B cell (primary cell): ENCODE data around the gene KIF20B. TPM values are rescaled to one million over a fixed set of nuclear protein-coding genes. Genes with fewer than 3 reads are reported as not detected.
"Not testable (repeated sequence)": the region's sequence is repeated elsewhere in the genome, so short reads cannot be mapped to it uniquely, and the experiment has no call there.

Experiments used
- ATAC-seq: fragments of 200-7000 bp; cut with Tn5 transposase; one replicate; pipeline ENCODE4 v1.10.0; 2021; ENCODE audit warnings: low read depth, mild to moderate bottlenecking, moderate number of reproducible peaks, moderate library complexity
- CTCF ChIA-PET: fragments of 350-600 bp; sonication (Branson Sonifier 250); formaldehyde crosslinking; loops from one replicate; lab custom pipeline; 2021; ENCODE audit warnings: antibody characterized with exemption, inconsistent platforms; lab: Charles Lee
- POLR2A ChIA-PET: fragments of 350-600 bp; sonication (Branson Sonifier 250); formaldehyde crosslinking; loops from one replicate; lab custom pipeline; 2021; ENCODE audit warnings: antibody characterized with exemption; lab: Charles Lee
- DNase-seq: peaks from one replicate; pipeline ENCODE4 v3.0.0; 2013
- H2AFZ ChIP-seq: 2 replicates; pipeline ENCODE4 v1.6.1; 2012; ENCODE audit warnings: mild to moderate bottlenecking, low read depth, low read length; ENCODE audit not compliant: insufficient read depth, poor library complexity, severe bottlenecking
- H3K27ac ChIP-seq, 2 donors: 1 replicate in 1 of 2; 2 replicates in 1 of 2; pipeline ENCODE4 v1.5.1; 2012 to 2013; ENCODE audit warnings: low read length in 2 of 2, mild to moderate bottlenecking in 2 of 2, moderate library complexity in 1 of 2
- H3K27me3 ChIP-seq, 4 experiments: fragments of 200-600 bp in 1 of 4; sonication (generic) in 1 of 4; replicated peaks in 1 of 4; 1 replicate in 2 of 4; 2 replicates in 2 of 4; pipeline versions ENCODE4 v1.6.1 to v1.7.0; 2013 to 2016; ENCODE audit warnings: low read length in 3 of 4, mild to moderate bottlenecking in 2 of 4, mixed read lengths in 1 of 4, moderate library complexity in 1 of 4; ENCODE audit not compliant: insufficient read depth in 4 of 4, control insufficient read depth in 3 of 4; ENCODE audit errors: control extremely low read depth in 1 of 4
- H3K36me3 ChIP-seq, 2 experiments: replicated peaks in 1 of 2; 1 replicate in 1 of 2; 2 replicates in 1 of 2; pipeline versions ENCODE4 v1.6.1 to v1.7.1; 2013; ENCODE audit warnings: low read length in 1 of 2; ENCODE audit not compliant: insufficient read depth in 2 of 2, control insufficient read depth in 1 of 2; ENCODE audit errors: control extremely low read depth in 1 of 2, extremely low read depth in 1 of 2
- H3K4me1 ChIP-seq, 2 donors: fragments of 200-600 bp in 1 of 2; sonication (generic) in 1 of 2; 1 replicate in 1 of 2; 2 replicates in 1 of 2; pipeline versions ENCODE4 v1.5.1 to v1.6.1; 2013 to 2017; ENCODE audit warnings: low read length in 2 of 2; ENCODE audit not compliant: control insufficient read depth in 2 of 2, insufficient read depth in 2 of 2
- H3K4me2 ChIP-seq: replicated peaks from 2 replicates; pipeline ENCODE3; 2012; ENCODE audit warnings: mild to moderate bottlenecking, low read depth, low read length; ENCODE audit not compliant: poor library complexity, severe bottlenecking
- H3K4me3 ChIP-seq, 5 experiments: fragments of 200-600 bp in 1 of 5; sonication (generic) in 1 of 5; 1 replicate in 3 of 5; 2 replicates in 2 of 5; pipeline versions ENCODE4 v1.5.1 to v1.7.0; 2011 to 2016; ENCODE audit warnings: low read length in 4 of 5, mild to moderate bottlenecking in 4 of 5, low read depth in 2 of 5, control low read depth in 1 of 5, moderate library complexity in 1 of 5; ENCODE audit not compliant: insufficient read depth in 1 of 5; ENCODE audit errors: control extremely low read depth in 1 of 5, extremely low read depth in 1 of 5
- H3K79me2 ChIP-seq: fragments of 200-600 bp; sonication (generic); one replicate; pipeline ENCODE4 v1.6.0; 2016; ENCODE audit warnings: low read length; ENCODE audit not compliant: control insufficient read depth, insufficient read depth
- H3K9ac ChIP-seq: fragments of 200-600 bp; sonication (generic); 2 replicates; pipeline ENCODE4 v1.6.1; 2017; ENCODE audit warnings: mild to moderate bottlenecking, low read length, moderate library complexity
- H3K9me3 ChIP-seq, 3 donors: one replicate each; pipeline versions ENCODE4 v1.6.1 to v1.7.1; 2013; ENCODE audit warnings: low read length in 2 of 3; ENCODE audit not compliant: control insufficient read depth in 2 of 3, insufficient read depth in 1 of 3; ENCODE audit errors: control extremely low read depth in 1 of 3
- H4K20me1 ChIP-seq: 2 replicates; pipeline ENCODE4 v1.6.0; 2012; ENCODE audit warnings: mild to moderate bottlenecking, low read length; ENCODE audit not compliant: insufficient read depth, control insufficient read depth, poor library complexity, severe bottlenecking
- H3K27ac Mint-ChIP-seq: one replicate; pipeline ENCODE4 v1.8.0; 2021; ENCODE audit warnings: mixed read lengths
- H3K27me3 Mint-ChIP-seq: one replicate; pipeline ENCODE4 v1.8.0; 2021; ENCODE audit warnings: mixed read lengths
- H3K4me1 Mint-ChIP-seq: one replicate; pipeline ENCODE4 v1.8.0; 2021; ENCODE audit warnings: mixed read lengths
- H3K4me3 Mint-ChIP-seq: one replicate; pipeline ENCODE4 v1.8.0; 2021; ENCODE audit warnings: mixed read lengths
- H3K9me3 Mint-ChIP-seq: one replicate; pipeline ENCODE4 v1.8.0; 2022; ENCODE audit warnings: mixed read lengths; ENCODE audit not compliant: insufficient read depth
- EZH2 ChIP-seq: IDR thresholded peaks from 2 replicates; pipeline ENCODE4 v1.6.1; 2012; ENCODE audit warnings: borderline replicate concordance, low read depth, mild to moderate bottlenecking, moderate library complexity, low read length; ENCODE audit not compliant: insufficient read depth, poor library complexity, severe bottlenecking
- WGBS: methylation state at CpG from one replicate; pipeline ENCODE4 v1.1.5; 2013; ENCODE audit warnings: missing lambda C conversion rate; ENCODE audit not compliant: insufficient coverage; 5-methylcytosine and 5-hydroxymethylcytosine counted together
- intact Hi-C: fragments of 100-400 bp; cut with micrococcal nuclease; formaldehyde crosslinking; loops from one replicate; pipeline ENCODE4 v1.10.0; 2022
- polyA plus RNA-seq: library from polyadenylated mRNA; depleted of rRNA; stranded (reverse); fragments of >200 nt; gene quantifications from 2 replicates; pipeline ENCODE4 v1.2.3, GENCODE V29; 2012
- total RNA-seq, 2 donors: library from RNA; stranded (reverse); fragments of 120-200 nt in 1 of 2; gene quantifications; 1 replicate in 1 of 2; 2 replicates in 1 of 2; pipeline versions ENCODE4 v1.2.3 to v1.2.4, GENCODE V29; 2013 to 2022
- TF ChIP-seq, protein P1 (sequence below): fragments of 200-600 bp; IDR thresholded peaks from one replicate; pipeline ENCODE4 v1.8.0; 2022; ENCODE audit warnings: antibody characterized with exemption, mild to moderate bottlenecking

Gene KIF20B
- total and polyA plus RNA-seq, 2 donors (not counting 1 experiment from before 2014, with no cell fraction given), result 1.6 to 24.6 TPM

DNA sequence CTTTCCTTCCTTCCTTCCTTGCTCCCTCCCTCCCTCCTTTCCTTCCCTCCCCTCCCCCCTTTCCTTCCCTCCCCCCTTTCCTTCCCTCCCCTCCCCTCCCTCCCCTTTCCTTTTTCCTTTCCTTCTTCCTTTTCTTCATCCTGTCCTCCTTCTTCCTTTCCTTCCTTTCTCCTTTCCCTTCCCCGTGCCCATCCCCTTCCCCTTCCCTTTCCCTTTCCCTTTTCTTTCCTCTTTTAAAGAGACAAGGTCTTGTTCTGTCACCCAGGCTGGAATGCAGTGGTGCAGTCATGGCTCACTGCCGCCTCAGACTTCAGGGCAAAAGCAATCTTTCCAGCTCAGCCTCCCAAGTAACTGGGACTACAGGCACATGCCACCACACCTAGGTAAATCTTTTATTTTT lies 54.0 kb downstream of the KIF20B start:
- H3K4me3 Mint-ChIP-seq, result no peak overlapping the region
- WGBS, result 92% methylated on average over 2 of the region's 2 CpGs
- no peaks in the 10 kb centered on the region for H3K9me3 ChIP-seq
- no peaks in the 10 kb centered on the region for H3K79me2 ChIP-seq
- ATAC-seq (no peak), DNase-seq (no peak)
- H3K27me3 ChIP-seq, result no peaks in the 10 kb centered on the region
- intact Hi-C loops, result no loop called here
- TF ChIP-seq EZH2, result no peak
- TF ChIP-seq, protein P1, sequence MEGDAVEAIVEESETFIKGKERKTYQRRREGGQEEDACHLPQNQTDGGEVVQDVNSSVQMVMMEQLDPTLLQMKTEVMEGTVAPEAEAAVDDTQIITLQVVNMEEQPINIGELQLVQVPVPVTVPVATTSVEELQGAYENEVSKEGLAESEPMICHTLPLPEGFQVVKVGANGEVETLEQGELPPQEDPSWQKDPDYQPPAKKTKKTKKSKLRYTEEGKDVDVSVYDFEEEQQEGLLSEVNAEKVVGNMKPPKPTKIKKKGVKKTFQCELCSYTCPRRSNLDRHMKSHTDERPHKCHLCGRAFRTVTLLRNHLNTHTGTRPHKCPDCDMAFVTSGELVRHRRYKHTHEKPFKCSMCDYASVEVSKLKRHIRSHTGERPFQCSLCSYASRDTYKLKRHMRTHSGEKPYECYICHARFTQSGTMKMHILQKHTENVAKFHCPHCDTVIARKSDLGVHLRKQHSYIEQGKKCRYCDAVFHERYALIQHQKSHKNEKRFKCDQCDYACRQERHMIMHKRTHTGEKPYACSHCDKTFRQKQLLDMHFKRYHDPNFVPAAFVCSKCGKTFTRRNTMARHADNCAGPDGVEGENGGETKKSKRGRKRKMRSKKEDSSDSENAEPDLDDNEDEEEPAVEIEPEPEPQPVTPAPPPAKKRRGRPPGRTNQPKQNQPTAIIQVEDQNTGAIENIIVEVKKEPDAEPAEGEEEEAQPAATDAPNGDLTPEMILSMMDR, result no peak
- no peak overlapping the region for H3K4me2 ChIP-seq
- H3K9me3 Mint-ChIP-seq, result no peaks in the 10 kb centered on the region
- H3K9ac ChIP-seq, result no peak overlapping the region
- ChIA-PET POLR2A (no interaction called here), CTCF (no interaction called here)
- H3K27me3 Mint-ChIP-seq, result no peaks in the 10 kb centered on the region
- H2AFZ ChIP-seq, result no peak overlapping the region
- H3K4me1 Mint-ChIP-seq, result no peaks in the 10 kb centered on the region
- no peak overlapping the region for H3K27ac Mint-ChIP-seq
- no peak overlapping the region for H3K27ac ChIP-seq
- no peak overlapping the region for H3K4me3 ChIP-seq
- no peaks in the 10 kb centered on the region for H3K4me1 ChIP-seq
- peaks cover 8 to 25% of the 10 kb centered on the region in 2 experiments for H3K36me3 ChIP-seq
- H4K20me1 ChIP-seq, result no peaks in the 10 kb centered on the region

DNA sequence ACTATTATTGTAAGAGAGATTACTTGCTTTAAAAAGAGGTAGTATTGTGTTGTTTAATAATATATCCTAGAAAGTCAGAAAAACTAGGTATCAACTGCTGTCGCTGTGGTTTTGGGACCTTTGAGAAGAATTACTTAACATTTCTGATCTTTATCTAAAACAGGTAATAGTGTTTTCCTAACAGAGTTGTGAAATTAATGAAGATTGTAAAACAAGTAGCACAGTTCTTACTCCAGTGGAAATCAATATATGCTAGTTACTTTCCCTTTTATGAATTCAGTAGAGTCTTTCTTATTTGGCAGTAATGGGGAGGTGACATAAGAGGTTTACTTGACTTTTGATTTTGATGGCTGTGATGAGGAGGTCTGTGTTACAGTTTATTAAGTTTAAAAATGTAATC lies 58.1 kb downstream of the KIF20B start:
- Histone ChIP-seq H3K4me2 (no peak overlapping the region), H3K9ac (no peak overlapping the region), H3K27ac (no peak overlapping the region), H3K4me3 (no peak overlapping the region), H3K79me2 (no peaks in the 10 kb centered on the region), H3K27me3 (no peaks in the 10 kb centered on the region), H3K9me3 (no peaks in the 10 kb centered on the region), H2AFZ (no peak overlapping the region), H3K36me3 (peaks cover 15 to 55% of the 10 kb centered on the region in 2 experiments), H3K4me1 (no peaks in the 10 kb centered on the region), H4K20me1 (no peaks in the 10 kb centered on the region)
- POLR2A ChIA-PET, result no interaction called here
- WGBS, result no CpG with 5 or more reads among the region's 1 CpG
- TF ChIP-seq EZH2, result no peak
- intact Hi-C loops, result no loop called here
- Mint-ChIP-seq H3K4me3 (no peak overlapping the region), H3K27ac (no peak overlapping the region), H3K27me3 (no peaks in the 10 kb centered on the region), H3K4me1 (no peaks in the 10 kb centered on the region), H3K9me3 (no peaks in the 10 kb centered on the region)
- no peak for ATAC-seq
- no peak for DNase-seq
- CTCF ChIA-PET, result no interaction called here

DNA sequence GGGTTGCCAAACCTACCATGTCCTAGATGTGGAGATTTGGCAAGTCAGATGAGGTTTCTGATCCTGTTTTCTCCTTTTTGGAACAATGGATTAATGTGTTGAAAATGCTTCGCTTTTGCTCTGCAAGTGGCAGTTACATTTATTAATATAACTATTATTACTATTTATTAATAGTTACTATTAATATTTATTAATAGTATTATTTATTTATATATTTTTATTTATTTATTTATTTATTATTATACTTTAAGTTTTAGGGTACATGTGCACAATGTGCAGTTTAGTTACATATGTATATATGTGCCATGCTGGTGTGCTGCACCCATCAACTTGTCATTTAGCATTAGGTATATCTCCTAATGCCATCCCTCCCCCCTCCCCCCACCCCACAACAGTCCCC lies 62.3 kb downstream of the KIF20B start:
- POLR2A ChIA-PET, H2AFZ ChIP-seq, H3K4me3 Mint-ChIP-seq, DNase-seq, intact Hi-C loops, H3K27me3 ChIP-seq, H3K9ac ChIP-seq, H3K27ac ChIP-seq, H3K79me2 ChIP-seq, H3K27me3 Mint-ChIP-seq, H3K4me1 ChIP-seq, H3K9me3 Mint-ChIP-seq, H3K27ac Mint-ChIP-seq, H3K4me1 Mint-ChIP-seq, H3K9me3 ChIP-seq, ATAC-seq, H3K4me2 ChIP-seq, H3K4me3 ChIP-seq, H4K20me1 ChIP-seq: not testable (repeated sequence)
- CTCF ChIA-PET, result interaction anchor here (1.0 kb wide), 1 partner anchor 193 kb away, joined by 3 read pairs; no protein-coding TSS in a partner anchor
- peaks cover 15 to 55% of the 10 kb centered on the region in 2 experiments for H3K36me3 ChIP-seq
- no CpG with 5 or more reads among the region's 1 CpG for WGBS
